ENCODE measurements around the gene DACH1.
"Not testable (repeated sequence)": the region's sequence is repeated elsewhere in the genome, so short reads cannot be mapped to it uniquely, and the experiment has no call there.

Gene DACH1

DNA sequence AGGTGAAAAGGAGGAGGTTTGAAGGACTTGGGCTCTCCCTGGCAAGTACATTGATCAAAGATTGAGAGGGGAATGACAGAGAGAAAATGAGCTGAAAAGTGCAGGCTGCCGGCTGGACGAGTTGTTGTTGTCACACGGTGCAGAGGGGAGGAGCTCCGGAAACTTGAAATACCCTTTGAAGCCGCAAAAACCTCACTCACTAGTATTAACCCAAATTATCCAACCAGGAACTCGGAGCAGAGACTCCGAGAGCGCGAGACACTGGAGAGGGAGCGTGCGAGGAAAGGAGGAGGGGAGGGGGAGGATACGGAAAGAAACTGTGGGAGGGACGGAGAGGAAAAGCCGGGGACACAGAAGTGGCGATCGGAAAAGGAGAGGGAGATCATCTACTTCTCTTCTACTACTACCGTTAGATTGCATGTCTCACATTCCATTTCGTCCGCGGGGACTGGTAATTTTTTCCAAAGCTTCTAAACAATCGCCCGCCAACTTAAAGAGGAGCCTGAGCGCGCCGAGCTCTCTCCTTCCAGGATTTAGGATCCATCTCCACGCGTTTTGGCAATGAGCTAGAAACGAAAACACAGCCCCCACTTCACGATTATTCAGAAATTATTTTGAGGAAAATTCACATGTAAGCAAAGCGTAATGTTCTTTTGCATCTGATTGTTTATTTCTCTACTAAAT lies at the start of gene DACH1:
Gene DACH1, minus strand, starts transcription at position 74 of the 684 bp plus-strand sequence.
- intact Hi-C loops (cut with micrococcal nuclease): no loop called here

DNA sequence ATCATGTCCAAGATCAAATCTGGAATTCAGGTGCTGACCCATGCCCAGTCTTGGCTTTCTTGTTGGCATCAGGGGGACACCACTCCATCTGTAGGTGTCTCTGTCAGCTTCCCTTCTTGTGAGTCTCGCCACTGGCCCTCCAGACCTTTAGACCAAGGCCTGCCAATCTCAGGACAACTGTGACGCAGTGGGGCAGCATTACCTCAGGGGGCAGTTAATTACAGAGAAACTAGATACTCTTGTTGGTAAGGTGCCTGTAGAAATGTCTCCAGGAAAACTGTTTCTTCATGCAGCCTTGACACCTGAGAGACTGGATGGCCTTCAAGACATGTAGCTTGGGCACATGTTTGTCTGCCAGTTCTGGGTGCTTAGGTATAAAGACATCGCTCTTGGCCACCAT lies 46.7 kb upstream of the DACH1 start:
- no peaks in the 10 kb centered on the region for H3K9me3 Mint-ChIP-seq

More for the DNA sequence above, at the start of gene DACH1:
- peaks cover 33% of the 10 kb centered on the region for H3K36me3 Mint-ChIP-seq (ENCODE audit: low read depth)
- H3K27ac Mint-ChIP-seq: peak within 1 kb of the TSS; percentile 58
- H3K9me3 Mint-ChIP-seq: no peaks in the 10 kb centered on the region
- H3K27me3 Mint-ChIP-seq: peaks cover 42% of the 10 kb centered on the region
- peaks cover 35% of the 10 kb centered on the region for H3K4me1 Mint-ChIP-seq (ENCODE audit: low read depth)
- H3K4me3 Mint-ChIP-seq: peak within 1 kb of the TSS; percentile 95

GRCh38 chr13:71912524-71912923 lies 45.5 kb upstream of the DACH1 start:
- H3K4me1 Mint-ChIP-seq (ENCODE audit: low read depth): no peaks in the 10 kb centered on the region
- no peaks in the 10 kb centered on the region for H3K36me3 Mint-ChIP-seq (ENCODE audit: low read depth)
- no peaks in the 10 kb centered on the region for H3K27me3 Mint-ChIP-seq
- intact Hi-C loops (cut with micrococcal nuclease): no loop called here
- H3K9me3 Mint-ChIP-seq: no peaks in the 10 kb centered on the region
- H3K4me3 Mint-ChIP-seq: no peak overlapping the region
- H3K27ac Mint-ChIP-seq: no peak overlapping the region

More for the DNA sequence above, 46.7 kb upstream of the DACH1 start:
- Mint-ChIP-seq H3K36me3 (ENCODE audit: low read depth) (no peaks in the 10 kb centered on the region), H3K4me3 (no peak overlapping the region), H3K27me3 (no peaks in the 10 kb centered on the region), H3K4me1 (ENCODE audit: low read depth) (no peaks in the 10 kb centered on the region), H3K27ac (no peak overlapping the region)
- intact Hi-C loops (cut with micrococcal nuclease): no loop called here

DNA sequence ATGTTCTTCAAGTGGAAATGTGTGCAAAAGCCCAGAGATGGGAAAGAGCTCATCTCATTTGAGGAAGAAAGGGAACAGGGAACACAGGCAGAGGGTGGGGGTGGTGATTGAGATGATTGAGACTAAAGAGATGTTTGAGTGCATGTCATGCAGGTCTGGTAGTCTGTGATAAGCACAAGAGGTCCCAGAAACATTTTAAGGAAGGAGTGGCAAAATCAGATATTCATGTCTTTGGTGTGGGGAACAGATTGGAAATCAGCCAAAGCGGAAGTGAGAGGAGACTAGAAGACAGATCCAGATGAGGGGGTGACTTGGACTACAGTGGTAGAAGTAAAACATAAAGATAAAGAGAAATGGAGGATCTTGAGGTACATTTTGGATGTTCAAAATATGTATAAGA lies 39.4 kb upstream of the DACH1 start:
- no peak overlapping the region for H3K4me3 Mint-ChIP-seq
- H3K36me3 Mint-ChIP-seq (ENCODE audit: low read depth): no peaks in the 10 kb centered on the region
- H3K9me3 Mint-ChIP-seq: no peaks in the 10 kb centered on the region
- no peak overlapping the region for H3K27ac Mint-ChIP-seq
- intact Hi-C loops (cut with micrococcal nuclease): no loop called here
- no peaks in the 10 kb centered on the region for H3K27me3 Mint-ChIP-seq
- peaks cover 6% of the 10 kb centered on the region for H3K4me1 Mint-ChIP-seq (ENCODE audit: low read depth)

- H3K4me1 Mint-ChIP-seq (ENCODE audit: low read depth): peaks cover 6% of the 10 kb centered on the region
- H3K36me3 Mint-ChIP-seq (ENCODE audit: low read depth): no peaks in the 10 kb centered on the region
- intact Hi-C loops (cut with micrococcal nuclease): no loop called here
- no peak overlapping the region for H3K27ac Mint-ChIP-seq
- no peaks in the 10 kb centered on the region for H3K27me3 Mint-ChIP-seq
- no peak overlapping the region for H3K4me3 Mint-ChIP-seq
- no peaks in the 10 kb centered on the region for H3K9me3 Mint-ChIP-seq
Observed at GRCh38 chr13:71902676-71903075, 35.7 kb upstream of the DACH1 start.

- H3K27ac Mint-ChIP-seq; H3K9me3 Mint-ChIP-seq; H3K4me1 Mint-ChIP-seq (ENCODE audit: low read depth); H3K4me3 Mint-ChIP-seq; H3K27me3 Mint-ChIP-seq; intact Hi-C loops (cut with micrococcal nuclease); H3K36me3 Mint-ChIP-seq (ENCODE audit: low read depth): not testable (repeated sequence)
Observed at GRCh38 chr13:71893506-71893905, 26.5 kb upstream of the DACH1 start.

GRCh38 chr13:71886880-71887279 lies 19.9 kb upstream of the DACH1 start:
- Mint-ChIP-seq H3K36me3 (ENCODE audit: low read depth) (no peaks in the 10 kb centered on the region), H3K27ac (no peak overlapping the region), H3K4me3 (no peak overlapping the region), H3K27me3 (no peaks in the 10 kb centered on the region), H3K4me1 (ENCODE audit: low read depth) (peaks cover 6% of the 10 kb centered on the region), H3K9me3 (no peaks in the 10 kb centered on the region)
- intact Hi-C loops (cut with micrococcal nuclease): loop anchor here (10.0 kb wide), 1 partner anchor 1262 kb away; no protein-coding TSS in a partner anchor

GRCh38 chr13:71882120-71882519 lies 15.1 kb upstream of the DACH1 start:
- Mint-ChIP-seq H3K27me3 (no peaks in the 10 kb centered on the region), H3K9me3 (no peaks in the 10 kb centered on the region), H3K4me3 (no peak overlapping the region), H3K36me3 (ENCODE audit: low read depth) (no peaks in the 10 kb centered on the region), H3K4me1 (ENCODE audit: low read depth) (peaks cover 2% of the 10 kb centered on the region), H3K27ac (no peak overlapping the region)
- intact Hi-C loops (cut with micrococcal nuclease): loop anchor here (10.0 kb wide), 1 partner anchor 1257 kb away; no protein-coding TSS in a partner anchor

DNA sequence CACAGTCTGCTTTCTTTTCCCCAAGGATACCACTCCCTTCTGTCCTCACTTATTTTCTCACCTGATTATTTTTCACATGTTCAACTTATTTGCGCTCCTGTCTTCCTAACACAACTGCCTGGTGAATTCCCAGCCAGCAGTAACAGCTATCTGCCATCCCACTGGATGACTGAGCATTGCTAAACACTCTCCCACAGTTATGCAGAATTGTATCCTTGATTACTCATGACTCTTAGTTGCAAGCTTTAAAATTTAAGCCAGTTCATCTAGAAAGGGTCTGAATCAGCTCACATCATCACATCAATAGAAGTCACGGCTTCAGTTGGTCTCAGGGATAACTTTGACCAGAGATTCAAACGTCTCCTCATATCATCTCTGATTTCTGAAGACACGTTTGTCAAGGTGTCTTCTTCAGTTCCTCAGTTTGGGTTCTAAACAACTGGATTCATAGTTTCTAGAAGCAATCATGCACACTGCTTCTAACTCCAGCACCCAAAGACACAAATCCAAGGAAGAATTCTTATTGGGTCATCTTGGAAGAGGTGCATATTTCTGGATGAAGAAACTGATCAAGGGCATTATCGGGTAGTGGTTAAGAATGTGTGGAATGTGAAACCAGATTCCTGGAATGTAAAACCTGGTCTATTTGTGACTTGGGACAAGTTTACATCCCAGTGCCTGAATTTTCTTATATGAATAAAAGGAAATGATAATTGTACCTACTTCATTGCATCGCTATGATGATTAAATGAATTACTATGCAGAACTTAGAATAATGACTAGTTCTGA lies 13.9 kb upstream of the DACH1 start:
- Mint-ChIP-seq H3K4me1 (ENCODE audit: low read depth) (peaks cover 5% of the 10 kb centered on the region), H3K9me3 (no peaks in the 10 kb centered on the region), H3K4me3 (no peak overlapping the region), H3K27me3 (no peaks in the 10 kb centered on the region), H3K27ac (no peak overlapping the region), H3K36me3 (ENCODE audit: low read depth) (no peaks in the 10 kb centered on the region)
- intact Hi-C loops (cut with micrococcal nuclease): loop anchor here (10.0 kb wide), 1 partner anchor 1256 kb away; no protein-coding TSS in a partner anchor

DNA sequence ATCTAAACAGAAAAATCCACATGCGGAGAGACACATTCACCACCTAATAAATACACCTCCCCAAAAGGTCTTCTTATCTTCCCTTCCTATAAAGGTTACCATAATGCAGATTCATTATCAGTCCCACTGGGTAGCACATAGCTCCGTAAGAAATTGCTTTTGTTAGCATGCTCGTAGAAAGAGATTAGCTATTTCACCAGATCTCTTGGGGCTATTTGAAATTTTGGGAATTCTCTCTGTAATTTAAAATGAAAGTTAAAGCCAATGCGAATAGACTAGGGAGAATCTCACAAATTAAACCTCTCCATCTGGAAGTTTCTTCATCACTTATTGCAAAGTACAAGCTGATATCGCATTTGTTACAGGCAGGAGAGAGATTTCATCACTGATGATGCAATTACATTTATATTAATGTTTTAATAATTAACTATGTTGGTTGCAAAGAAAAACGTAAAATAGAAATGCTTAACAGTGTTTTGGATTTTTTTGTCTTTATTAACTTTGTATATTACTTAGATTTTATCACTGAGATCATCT lies 12.9 kb upstream of the DACH1 start:
- Mint-ChIP-seq H3K9me3 (no peaks in the 10 kb centered on the region), H3K36me3 (ENCODE audit: low read depth) (no peaks in the 10 kb centered on the region), H3K4me3 (no peak overlapping the region), H3K27ac (no peak overlapping the region), H3K27me3 (no peaks in the 10 kb centered on the region), H3K4me1 (ENCODE audit: low read depth) (peaks cover 5% of the 10 kb centered on the region)
- intact Hi-C loops (cut with micrococcal nuclease): loop anchor here (1.0 to 10.0 kb wide), 5 partner anchors 560 to 1255 kb away; no protein-coding TSS in a partner anchor

- Mint-ChIP-seq H3K27me3 (no peaks in the 10 kb centered on the region), H3K9me3 (no peaks in the 10 kb centered on the region), H3K36me3 (ENCODE audit: low read depth) (no peaks in the 10 kb centered on the region), H3K4me3 (no peak overlapping the region), H3K4me1 (ENCODE audit: low read depth) (peaks cover 5% of the 10 kb centered on the region), H3K27ac (no peak overlapping the region)
- intact Hi-C loops (cut with micrococcal nuclease): loop anchor here (1.0 to 10.0 kb wide), 4 partner anchors 559 to 914 kb away; no protein-coding TSS in a partner anchor
Observed at GRCh38 chr13:71879129-71879535, 12.1 kb upstream of the DACH1 start.

DNA sequence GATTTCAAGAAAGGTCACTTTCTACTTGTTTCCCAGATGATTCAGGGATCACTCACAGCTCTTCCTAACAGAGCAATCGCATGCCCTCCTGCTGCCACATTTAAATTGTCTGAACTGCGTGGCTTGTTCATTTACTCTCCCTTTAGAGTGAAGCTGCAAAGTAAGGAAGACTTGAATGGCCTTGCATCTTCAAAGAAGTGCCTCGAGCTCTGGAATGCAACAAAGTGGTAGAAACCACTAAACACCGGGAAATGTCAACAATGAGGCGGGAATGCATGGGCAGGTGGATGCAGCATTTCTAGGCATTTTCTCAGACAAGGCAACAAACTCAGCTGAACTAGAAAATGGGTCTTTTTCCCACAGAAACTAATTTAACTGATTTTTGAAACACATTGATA lies 10.3 kb upstream of the DACH1 start:
- Mint-ChIP-seq H3K27ac (no peak overlapping the region), H3K9me3 (no peaks in the 10 kb centered on the region), H3K27me3 (no peaks in the 10 kb centered on the region), H3K4me3 (no peak overlapping the region), H3K36me3 (ENCODE audit: low read depth) (no peaks in the 10 kb centered on the region), H3K4me1 (ENCODE audit: low read depth) (peaks cover 5% of the 10 kb centered on the region)
- intact Hi-C loops (cut with micrococcal nuclease): loop anchor here (10.0 kb wide), 1 partner anchor 592 kb away; no protein-coding TSS in a partner anchor

DNA sequence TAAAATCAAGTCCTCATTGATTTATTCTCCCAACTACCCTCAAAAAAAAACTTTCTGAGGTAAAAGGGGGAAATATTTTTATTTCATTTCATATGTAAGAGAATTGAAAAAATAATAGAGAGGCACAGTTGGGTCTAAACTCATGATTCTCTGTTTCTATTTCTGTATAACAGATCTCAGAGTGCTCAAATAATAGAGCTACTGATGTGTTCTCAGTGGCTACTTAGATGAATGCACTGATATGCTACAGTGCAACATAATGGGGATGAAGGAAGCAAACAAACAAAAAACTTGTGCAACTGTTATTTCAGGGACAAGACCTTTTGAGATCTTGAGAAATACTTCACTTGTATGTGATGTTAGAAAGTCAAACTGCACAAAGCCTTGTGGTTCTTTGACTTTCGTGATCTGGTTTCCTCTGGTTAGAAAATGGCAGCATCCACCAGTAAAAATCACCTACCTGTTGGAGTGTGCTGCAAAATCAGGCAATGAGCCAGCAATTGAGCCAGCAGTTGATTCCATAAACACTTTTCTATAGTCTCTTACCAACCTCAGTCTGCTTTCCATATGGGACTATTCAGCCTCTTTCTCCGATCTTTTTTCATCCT lies 9.7 kb upstream of the DACH1 start:
- Mint-ChIP-seq H3K9me3 (no peaks in the 10 kb centered on the region), H3K4me1 (ENCODE audit: low read depth) (peaks cover 5% of the 10 kb centered on the region), H3K4me3 (no peak overlapping the region), H3K36me3 (ENCODE audit: low read depth) (no peaks in the 10 kb centered on the region), H3K27me3 (no peaks in the 10 kb centered on the region), H3K27ac (no peak overlapping the region)
- intact Hi-C loops (cut with micrococcal nuclease): loop anchor here (10.0 kb wide), 1 partner anchor 592 kb away; no protein-coding TSS in a partner anchor

Data from dendritic cell treated with granulocyte-macrophage colony-stimulating factor and Interleukin-4, amounts not matched to agents 40 ng/mL and 50 ng/mL, for 4 days (primary cell).